ENCODE data around the gene LXN. TPM values are rescaled to one million over a fixed set of nuclear protein-coding genes. Genes with fewer than 3 reads are reported as not detected.
"Not testable (repeated sequence)": the region's sequence is repeated elsewhere in the genome, so short reads cannot be mapped to it uniquely, and the experiment has no call there.

Gene LXN
- total RNA-seq, 1 donor: 152 TPM

GRCh38 chr3:158700559-158700958 is 28.1 kb upstream of the LXN start:
- DNase-seq (ENCODE audit: low read depth): peak; percentile 89
- TF ChIP-seq CTCF (IDR thresholded peaks at IDR 0.05; ENCODE audit: insufficient read depth, low read length): no peak
- no peak overlapping the region for H3K4me3 ChIP-seq (ENCODE audit: low read depth, low read length)

DNA sequence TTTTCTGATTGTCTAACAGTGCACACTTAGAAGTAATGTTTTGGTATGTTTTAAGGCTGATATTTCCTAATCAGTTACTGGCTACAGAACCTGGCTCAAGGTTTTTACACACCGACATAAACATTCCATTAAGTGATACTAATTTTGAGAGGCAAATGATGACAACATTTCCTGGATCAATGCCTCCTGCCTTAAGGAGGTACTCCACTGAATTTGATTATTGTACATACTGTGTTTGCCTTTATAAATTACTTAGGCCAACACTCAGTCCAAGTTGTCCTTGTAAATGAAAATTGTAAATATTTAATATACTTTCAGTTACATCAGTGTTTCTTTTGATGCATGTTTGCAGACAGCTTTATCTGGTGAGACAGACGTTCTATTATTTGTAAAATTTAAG is 24.2 kb upstream of the LXN start:
- TF ChIP-seq CTCF (IDR thresholded peaks at IDR 0.05; ENCODE audit: insufficient read depth, low read length): no peak
- H3K4me3 ChIP-seq (ENCODE audit: low read depth, low read length): no peak overlapping the region
- DNase-seq (ENCODE audit: low read depth): peak; percentile 84

- not testable (repeated sequence) for DNase-seq (ENCODE audit: low read depth)
Measured at GRCh38 chr3:158693866-158694456, 21.5 kb upstream of the LXN start.

DNA sequence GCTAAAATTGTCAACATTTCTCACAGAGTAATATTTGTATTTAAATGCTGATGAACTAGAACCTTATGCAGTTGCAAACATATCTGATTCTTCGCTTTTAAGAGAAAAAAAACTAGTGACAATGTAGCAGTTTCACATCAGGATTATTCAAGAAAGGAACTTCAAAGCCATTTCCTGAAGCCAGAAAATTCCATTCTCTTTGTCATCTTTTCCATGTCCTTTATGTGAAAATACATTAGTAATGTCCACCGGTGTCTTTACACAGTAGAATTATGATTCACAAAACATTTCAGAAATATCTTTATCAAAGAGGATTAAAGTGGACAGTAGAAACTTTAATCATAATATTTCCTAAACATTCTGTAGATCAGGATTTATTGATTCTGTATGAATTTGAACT is 12.7 kb upstream of the LXN start:
- DNase-seq (ENCODE audit: low read depth): peak; percentile 40
- H3K4me3 ChIP-seq (ENCODE audit: low read depth, low read length): no peak overlapping the region
- no peak for TF ChIP-seq CTCF (IDR thresholded peaks at IDR 0.05; ENCODE audit: insufficient read depth, low read length)

More at GRCh38 chr3:158693866-158694456, 21.5 kb upstream of the LXN start:
- not testable (repeated sequence) for H3K4me3 ChIP-seq (ENCODE audit: low read depth, low read length)

- no peak overlapping the region for H3K4me3 ChIP-seq (ENCODE audit: low read depth, low read length)
- no peak for TF ChIP-seq CTCF (IDR thresholded peaks at IDR 0.05; ENCODE audit: insufficient read depth, low read length)
- peak; percentile 54 for DNase-seq (ENCODE audit: low read depth)
Measured at GRCh38 chr3:158683230-158683962, 10.9 kb upstream of the LXN start.

DNA sequence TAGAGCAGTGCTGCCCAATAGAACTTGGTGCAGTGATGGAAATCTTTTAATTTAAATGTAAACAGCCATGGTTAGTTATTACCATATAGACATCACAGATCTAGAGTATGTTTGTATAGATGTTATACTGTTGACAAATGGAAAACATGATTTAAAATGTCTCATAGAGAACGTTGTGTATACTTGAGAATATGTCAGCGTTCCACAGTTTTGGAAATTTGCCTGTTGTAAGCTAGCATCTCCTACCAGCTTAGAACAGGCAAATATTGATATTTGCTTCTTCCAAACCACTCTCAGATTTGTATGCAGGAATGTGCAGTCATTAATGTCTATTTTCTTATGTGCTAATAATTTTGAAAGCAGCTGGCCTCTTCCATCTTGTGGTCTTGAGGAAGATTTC is 8.4 kb upstream of the LXN start:
- no peak for TF ChIP-seq CTCF (IDR thresholded peaks at IDR 0.05; ENCODE audit: insufficient read depth, low read length)
- DNase-seq (ENCODE audit: low read depth): no peak
- H3K4me3 ChIP-seq (ENCODE audit: low read depth, low read length): no peak overlapping the region

GRCh38 chr3:158679547-158680000 is 7.1 kb upstream of the LXN start:
- no peak for TF ChIP-seq CTCF (IDR thresholded peaks at IDR 0.05; ENCODE audit: insufficient read depth, low read length)
- peak; percentile 49 for DNase-seq (ENCODE audit: low read depth)
- no peak overlapping the region for H3K4me3 ChIP-seq (ENCODE audit: low read depth, low read length)
